SU-DHL-6 (cell line): ENCODE measurements around the gene HAGH.
A peak's percentile ranks its signal among the peaks of the same experiment; 100 is the strongest.

ENCODE experiments used
- H2AFZ ChIP-seq: fragments of 200-600 bp; sonication (generic); 2 replicates; pipeline ENCODE4 v1.6.1; 2014; ENCODE audit warnings: low read depth, mild to moderate bottlenecking, moderate library complexity, mixed read lengths, antibody characterized with exemption, low read length; ENCODE audit not compliant: severe bottlenecking
- H3F3A ChIP-seq: fragments of 200-600 bp; shearing (Covaris generic); 2 replicates; pipeline ENCODE4 v1.6.0; 2016; ENCODE audit warnings: antibody characterized with exemption, mild to moderate bottlenecking; ENCODE audit not compliant: insufficient read depth
- H3K27ac ChIP-seq: fragments of 200-600 bp; sonication (generic); 2 replicates; pipeline ENCODE4 v1.5.1; 2016; ENCODE audit warnings: low read depth, mild to moderate bottlenecking, low read length, moderate library complexity, mixed read lengths
- H3K27me3 ChIP-seq: fragments of 200-600 bp; sonication (generic), shearing (Covaris generic); 2 replicates; pipeline ENCODE4 v1.6.0; 2014; ENCODE audit warnings: mild to moderate bottlenecking, low read length
- H3K36me3 ChIP-seq: fragments of 200-600 bp; sonication (generic); 2 replicates; pipeline ENCODE4 v1.6.1; 2014; ENCODE audit warnings: mild to moderate bottlenecking, low read length, mixed read lengths
- H3K4me2 ChIP-seq: fragments of 300-600, 200-600 bp; shearing (Covaris generic), sonication (generic); 2 replicates; pipeline ENCODE4 v1.6.0; 2014; ENCODE audit warnings: low read length, low read depth, mild to moderate bottlenecking; ENCODE audit not compliant: poor library complexity, severe bottlenecking
- H3K4me3 ChIP-seq: fragments of 200-600 bp; sonication (generic); 2 replicates; pipeline ENCODE4 v1.5.1; 2014; ENCODE audit warnings: antibody characterized with exemption, low read length, mild to moderate bottlenecking, mixed read lengths; ENCODE audit not compliant: insufficient read depth, poor library complexity, severe bottlenecking
- H3K79me2 ChIP-seq: fragments of 200-600 bp; sonication (generic); 2 replicates; pipeline ENCODE4 v1.6.1; 2014; ENCODE audit warnings: mild to moderate bottlenecking, low read length, moderate library complexity; ENCODE audit not compliant: insufficient read depth
- H3K9ac ChIP-seq: fragments of 200-600 bp; sonication (generic); 2 replicates; pipeline ENCODE4 v1.7.0; 2014; ENCODE audit warnings: mild to moderate bottlenecking, low read length
- H3K9me2 ChIP-seq: fragments of 200-600 bp; sonication (generic); replicated peaks from 2 replicates; pipeline ENCODE4 v1.6.1; 2014; ENCODE audit warnings: low read length; ENCODE audit not compliant: insufficient read depth
- H3K9me3 ChIP-seq: fragments of 200-600 bp; sonication (generic); 2 replicates; pipeline ENCODE4 v1.6.1; 2014; ENCODE audit warnings: low read length, mixed read lengths; ENCODE audit not compliant: insufficient read depth
- H4K20me1 ChIP-seq: fragments of 200-600 bp; sonication (generic); 2 replicates; pipeline ENCODE4 v1.6.1; 2014; ENCODE audit warnings: low read depth, mild to moderate bottlenecking, antibody characterized with exemption, low read length, moderate library complexity, mixed read lengths
- EZH2phosphoT487 ChIP-seq: fragments of 200-600 bp; sonication (generic), shearing (Covaris generic); conservative IDR thresholded peaks from 2 replicates; pipeline ENCODE4 v1.6.1; 2018; ENCODE audit warnings: mild to moderate bottlenecking, antibody characterized with exemption, low read length, moderate library complexity, mixed read lengths
- TF ChIP-seq, protein P1 (sequence below): fragments of 200-600 bp; sonication (generic); IDR thresholded peaks from one replicate; pipeline ENCODE4 v1.5.1; 2017; ENCODE audit warnings: antibody characterized with exemption, mild to moderate bottlenecking, low read length, moderate library complexity; ENCODE audit not compliant: insufficient read depth, poor library complexity, severe bottlenecking

HAGH gene

DNA sequence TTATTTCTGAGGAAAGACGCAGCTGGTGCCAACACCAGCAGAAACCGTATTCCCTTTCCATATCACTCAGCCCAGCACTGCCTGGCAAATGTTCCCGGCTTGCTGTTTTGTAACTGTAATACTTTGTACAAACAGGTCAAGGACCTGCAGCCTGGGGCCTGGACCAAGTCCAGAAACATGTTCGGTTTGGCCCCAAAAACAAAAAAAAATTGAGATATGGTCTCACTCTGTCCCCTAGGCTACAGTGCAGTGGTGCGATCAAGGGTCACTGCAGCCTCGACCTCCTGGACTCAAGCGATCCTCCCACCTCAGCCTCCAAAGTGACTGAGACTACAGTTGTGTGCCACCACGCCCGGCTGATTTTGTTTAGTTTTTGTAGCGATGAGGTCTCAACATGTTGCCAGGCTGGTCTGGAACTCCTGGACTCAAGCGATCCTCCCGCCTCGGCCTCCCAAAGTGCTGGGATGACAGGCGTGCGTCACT, 1.2 kb downstream of the HAGH start:
- no peaks in the 10 kb centered on the region for H3K36me3 ChIP-seq
- H3K27ac ChIP-seq: no peak overlapping the region
- TF ChIP-seq EZH2phosphoT487: no peak
- TF ChIP-seq, protein P1, sequence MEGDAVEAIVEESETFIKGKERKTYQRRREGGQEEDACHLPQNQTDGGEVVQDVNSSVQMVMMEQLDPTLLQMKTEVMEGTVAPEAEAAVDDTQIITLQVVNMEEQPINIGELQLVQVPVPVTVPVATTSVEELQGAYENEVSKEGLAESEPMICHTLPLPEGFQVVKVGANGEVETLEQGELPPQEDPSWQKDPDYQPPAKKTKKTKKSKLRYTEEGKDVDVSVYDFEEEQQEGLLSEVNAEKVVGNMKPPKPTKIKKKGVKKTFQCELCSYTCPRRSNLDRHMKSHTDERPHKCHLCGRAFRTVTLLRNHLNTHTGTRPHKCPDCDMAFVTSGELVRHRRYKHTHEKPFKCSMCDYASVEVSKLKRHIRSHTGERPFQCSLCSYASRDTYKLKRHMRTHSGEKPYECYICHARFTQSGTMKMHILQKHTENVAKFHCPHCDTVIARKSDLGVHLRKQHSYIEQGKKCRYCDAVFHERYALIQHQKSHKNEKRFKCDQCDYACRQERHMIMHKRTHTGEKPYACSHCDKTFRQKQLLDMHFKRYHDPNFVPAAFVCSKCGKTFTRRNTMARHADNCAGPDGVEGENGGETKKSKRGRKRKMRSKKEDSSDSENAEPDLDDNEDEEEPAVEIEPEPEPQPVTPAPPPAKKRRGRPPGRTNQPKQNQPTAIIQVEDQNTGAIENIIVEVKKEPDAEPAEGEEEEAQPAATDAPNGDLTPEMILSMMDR: no peak
- peak overlapping the region; percentile 48; the same call in 1 of the 2 replicates for H3K9ac ChIP-seq
- H4K20me1 ChIP-seq: no peaks in the 10 kb centered on the region
- H3K27me3 ChIP-seq: no peaks in the 10 kb centered on the region
- peak overlapping the region; percentile 54 for H3K4me2 ChIP-seq
- no peaks in the 10 kb centered on the region for H3K9me3 ChIP-seq
- peaks cover 8% of the 10 kb centered on the region; the same call in 1 of the 2 replicates for H3F3A ChIP-seq
- H3K79me2 ChIP-seq: peaks cover 5% of the 10 kb centered on the region; the same call in 1 of the 2 replicates
- H2AFZ ChIP-seq: no peak overlapping the region
- no peaks in the 10 kb centered on the region for H3K9me2 ChIP-seq
- H3K4me3 ChIP-seq: peak overlapping the region; percentile 81

DNA sequence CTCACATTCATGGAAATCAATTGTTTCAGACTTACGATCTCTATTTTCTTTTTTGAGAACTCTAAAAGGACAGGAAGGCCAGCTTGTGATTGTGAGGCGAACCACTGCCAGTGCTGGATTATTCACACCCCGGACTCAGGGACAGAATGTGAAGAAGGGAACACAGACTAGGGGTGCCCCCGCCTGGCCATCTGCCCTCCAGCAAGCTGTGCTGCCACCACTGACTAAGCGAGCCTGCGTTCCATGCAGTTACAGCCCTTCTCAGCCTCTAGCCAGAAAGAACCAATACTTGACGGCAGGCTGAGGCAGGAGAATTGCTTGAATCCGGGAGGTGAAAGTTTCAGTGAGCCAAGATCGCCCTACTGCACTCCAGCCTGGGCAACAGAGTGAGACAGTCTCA, 2.8 kb downstream of the HAGH start:
- Histone ChIP-seq H3K27me3 (no peaks in the 10 kb centered on the region), H3K9me3 (no peaks in the 10 kb centered on the region), H3K9me2 (no peaks in the 10 kb centered on the region), H3K79me2 (peaks cover 5% of the 10 kb centered on the region; the same call in 1 of the 2 replicates), H2AFZ (no peak overlapping the region), H3K9ac (no peak overlapping the region), H4K20me1 (no peaks in the 10 kb centered on the region), H3K27ac (no peak overlapping the region), H3F3A (peaks cover 7% of the 10 kb centered on the region; the same call in 1 of the 2 replicates), H3K36me3 (no peaks in the 10 kb centered on the region), H3K4me2 (no peak overlapping the region), H3K4me3 (no peak overlapping the region)
- TF ChIP-seq, protein P1: no peak
- TF ChIP-seq EZH2phosphoT487: no peak

DNA sequence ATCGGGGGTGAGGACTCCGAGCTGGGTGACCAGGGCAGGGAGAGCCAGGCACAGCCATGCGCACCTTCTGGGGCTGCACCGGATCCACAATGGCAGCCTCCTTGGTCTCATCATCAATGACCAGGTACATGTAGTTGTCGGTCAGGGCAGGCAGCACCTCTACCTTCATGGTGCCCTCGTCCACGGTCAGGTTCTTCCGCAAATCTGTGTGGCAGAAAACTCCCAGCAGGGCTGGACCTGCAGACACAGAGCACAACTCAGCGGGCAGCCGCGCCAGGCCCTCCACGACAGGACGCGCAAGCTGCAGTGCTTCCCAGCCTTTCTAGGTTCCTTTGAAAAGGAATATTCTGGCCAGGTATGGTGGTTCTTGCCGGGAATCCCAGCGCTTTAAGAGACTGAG, 3.8 kb downstream of the HAGH start:
- no peak overlapping the region for H3K4me2 ChIP-seq
- H4K20me1 ChIP-seq: no peaks in the 10 kb centered on the region
- H3K36me3 ChIP-seq: no peaks in the 10 kb centered on the region
- TF ChIP-seq, protein P1: no peak
- TF ChIP-seq EZH2phosphoT487: no peak
- H3K9me3 ChIP-seq: no peaks in the 10 kb centered on the region
- H3K27ac ChIP-seq: no peak overlapping the region
- H3K27me3 ChIP-seq: no peaks in the 10 kb centered on the region
- H3F3A ChIP-seq: no peaks in the 10 kb centered on the region
- H3K4me3 ChIP-seq: no peak overlapping the region
- H2AFZ ChIP-seq: no peak overlapping the region
- H3K9me2 ChIP-seq: no peaks in the 10 kb centered on the region
- peaks cover 5% of the 10 kb centered on the region; the same call in 1 of the 2 replicates for H3K79me2 ChIP-seq
- H3K9ac ChIP-seq: no peak overlapping the region
